HG03175 (cell line): Measurements from ENCODE around the gene HMCN1.

ENCODE experiments used
- ATAC-seq: cut with Tn5 transposase; IDR thresholded peaks from one replicate; pipeline ENCODE4 v1.9.1; 2021; ENCODE audit warnings: mild to moderate bottlenecking, moderate library complexity; ENCODE audit not compliant: unreplicated experiment

HMCN1 gene

DNA sequence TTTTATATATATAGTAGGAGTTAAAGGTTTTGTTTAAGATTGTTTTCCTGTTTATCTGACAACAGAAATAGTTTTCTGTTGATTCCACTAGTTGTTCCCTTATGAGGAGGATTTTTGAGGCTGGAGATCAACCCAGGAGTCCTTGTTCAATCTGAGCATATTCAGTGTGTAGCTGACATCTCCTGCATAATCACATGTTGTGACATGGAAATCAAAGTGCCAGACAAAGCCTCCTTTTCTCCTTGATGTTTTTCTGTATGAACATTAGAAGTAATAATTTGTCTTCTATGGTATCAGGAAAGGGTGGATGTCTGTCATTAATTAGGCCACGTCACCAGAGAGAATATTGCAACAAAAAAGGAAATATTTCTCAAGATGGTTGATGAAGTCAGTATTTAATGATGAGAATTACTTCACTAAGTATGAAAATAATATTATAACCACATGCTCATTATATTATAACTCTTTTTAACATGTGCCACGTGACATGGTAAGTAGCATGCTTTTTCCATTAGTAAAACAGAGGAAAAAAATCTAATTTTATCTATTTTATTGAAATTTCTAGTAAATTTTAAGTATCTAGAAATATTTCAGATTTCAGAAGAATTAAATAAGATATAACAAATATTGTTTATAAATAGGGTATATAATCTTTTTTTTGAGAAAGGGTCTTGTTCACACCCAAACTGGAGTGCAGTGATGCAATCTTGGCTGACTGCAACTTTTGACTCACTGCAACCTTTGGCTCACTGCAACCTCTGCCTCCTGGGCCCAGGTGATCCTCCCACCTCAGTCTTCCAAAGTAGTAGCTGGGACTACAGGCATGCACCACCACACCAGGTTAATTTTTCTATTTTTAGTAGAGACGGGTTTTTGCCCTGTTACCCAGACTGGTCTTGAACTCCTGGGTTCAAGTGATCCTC lies 223.5 kb downstream of the HMCN1 start:
- ATAC-seq, result no peak

DNA sequence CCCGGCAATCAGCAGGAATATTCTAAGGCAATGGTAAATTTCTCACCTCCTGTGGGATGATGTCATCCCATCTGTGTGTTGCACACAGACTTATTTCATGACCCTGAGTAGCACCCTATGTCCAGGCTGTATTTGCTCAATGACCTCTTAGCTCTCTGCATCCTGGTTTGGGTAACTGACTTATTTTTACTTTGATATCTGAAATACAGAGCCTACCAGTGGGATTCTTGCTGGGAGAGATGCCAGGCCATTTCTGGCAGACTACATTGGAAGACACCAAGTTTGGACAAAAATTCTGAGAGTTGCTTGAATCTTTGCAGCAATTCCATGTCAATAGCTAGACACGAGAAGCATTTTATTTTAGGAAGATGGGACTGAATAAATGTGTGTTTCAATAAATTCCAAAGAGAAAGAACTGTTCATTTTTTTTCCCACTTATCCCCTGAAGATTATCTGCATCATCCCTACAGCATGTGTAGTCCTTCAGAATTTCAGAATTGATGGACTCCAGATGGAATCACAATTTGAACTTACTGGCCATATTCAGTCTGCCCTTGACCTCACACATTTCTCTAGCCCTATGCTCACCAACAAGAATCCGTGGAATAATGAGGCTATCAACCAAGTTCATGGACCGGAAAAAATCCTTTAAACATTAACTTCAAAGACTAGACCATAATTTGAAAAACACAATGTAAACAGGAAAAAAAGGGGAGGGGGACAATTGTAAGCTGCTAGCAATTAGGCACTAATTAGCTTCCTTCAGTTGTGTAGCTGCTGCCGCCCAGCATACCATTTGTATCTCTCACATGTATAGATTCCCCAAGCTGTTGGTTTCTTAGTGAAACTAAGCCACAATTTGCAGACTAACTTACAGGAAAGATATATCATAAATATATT lies 226.5 kb downstream of the HMCN1 start:
- no peak for ATAC-seq

DNA sequence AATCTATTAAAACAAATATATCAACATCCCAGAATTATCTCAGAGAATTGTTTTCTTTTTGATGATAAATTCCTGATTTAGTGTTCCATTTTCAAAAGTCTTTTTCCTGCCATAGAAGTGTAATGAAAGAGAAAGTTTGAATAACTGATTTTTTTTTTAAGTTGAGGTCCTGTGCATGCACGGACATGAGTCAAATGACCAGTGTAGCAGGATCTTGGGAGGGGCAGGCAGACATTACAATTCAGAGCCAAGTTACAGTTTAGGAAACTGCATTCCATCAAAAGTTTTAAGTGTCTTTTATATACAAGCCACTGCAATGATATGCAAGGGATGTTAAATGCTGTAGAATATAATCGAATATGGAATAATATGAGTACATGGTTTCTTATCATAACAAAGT lies 227.5 kb downstream of the HMCN1 start:
- ATAC-seq, result no peak

DNA sequence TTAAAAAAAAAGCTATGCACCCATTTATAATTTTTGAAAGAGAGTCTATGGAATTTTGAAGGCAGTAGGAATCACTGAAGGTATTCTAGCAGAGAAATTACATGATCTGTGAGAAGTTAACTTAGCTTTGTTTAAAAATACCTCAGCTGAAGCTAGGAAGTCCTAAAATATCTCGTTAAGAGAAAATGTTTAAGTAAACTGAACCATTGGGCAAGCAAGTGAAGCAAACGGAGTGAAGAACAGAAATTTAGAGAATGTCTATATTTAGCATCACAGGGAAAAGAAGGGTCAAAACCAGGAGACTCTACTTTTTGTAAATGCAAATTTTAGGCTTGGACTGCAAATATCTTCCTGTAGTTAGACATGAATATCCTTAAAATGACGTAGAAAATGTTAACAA lies 230.8 kb downstream of the HMCN1 start:
- no peak for ATAC-seq

DNA sequence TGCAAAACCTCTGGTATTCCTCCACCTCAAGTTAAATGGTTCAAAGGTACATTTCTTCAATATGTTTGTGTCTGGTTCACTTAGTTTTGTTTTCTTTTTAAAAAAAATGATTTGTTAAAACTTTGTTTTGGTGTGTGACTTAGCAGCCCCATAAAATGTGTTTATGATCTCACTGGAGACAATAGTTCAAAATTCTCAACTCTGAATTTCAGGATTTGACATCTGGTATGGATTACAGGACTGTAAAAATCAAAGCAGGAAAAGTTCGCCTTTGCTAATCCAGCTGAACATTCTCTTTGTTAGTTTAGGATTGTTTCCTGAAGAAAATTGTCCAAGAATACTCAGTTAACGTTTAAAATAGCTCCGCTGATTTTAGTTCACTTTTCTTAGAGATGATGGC lies 231.7 kb downstream of the HMCN1 start:
- ATAC-seq, result no peak

DNA sequence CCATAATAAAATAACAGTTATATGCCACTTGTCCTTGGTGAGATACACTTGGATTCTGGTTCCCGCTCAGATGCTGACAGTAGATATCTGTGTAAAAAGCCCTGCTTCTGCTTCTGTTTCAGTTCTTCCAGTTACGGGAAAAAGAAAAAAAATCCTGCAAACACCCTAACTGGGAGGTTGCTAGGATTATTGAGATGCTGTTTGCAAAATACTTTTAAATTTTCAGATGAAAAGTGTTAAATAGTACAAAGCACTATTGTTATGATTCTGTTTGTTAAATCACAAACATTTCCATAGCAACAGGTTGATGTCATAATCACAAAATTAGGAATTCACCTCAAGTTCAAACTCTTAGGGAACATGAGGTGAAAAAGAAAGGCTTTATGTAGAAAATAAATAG lies 232.3 kb downstream of the HMCN1 start:
- no peak for ATAC-seq

DNA sequence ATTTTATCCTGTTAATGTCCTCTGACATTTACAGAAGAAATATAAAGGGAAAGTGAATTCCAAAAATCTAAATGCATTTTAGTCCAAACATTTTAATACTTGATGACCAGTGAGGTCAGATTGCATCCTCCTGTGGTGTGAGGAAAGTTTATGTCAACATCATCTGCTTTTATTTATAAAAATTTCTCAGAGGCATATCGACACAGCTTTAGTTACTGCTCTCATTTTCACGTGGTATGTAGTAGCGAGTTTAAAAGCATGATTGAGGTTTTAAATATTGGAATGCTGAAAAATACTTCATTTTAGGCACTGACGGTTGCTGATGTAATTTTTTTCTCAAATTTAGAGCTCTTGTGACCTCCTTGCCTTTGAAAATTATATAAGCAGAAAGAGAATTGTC lies 234.8 kb downstream of the HMCN1 start:
- ATAC-seq, result no peak

DNA sequence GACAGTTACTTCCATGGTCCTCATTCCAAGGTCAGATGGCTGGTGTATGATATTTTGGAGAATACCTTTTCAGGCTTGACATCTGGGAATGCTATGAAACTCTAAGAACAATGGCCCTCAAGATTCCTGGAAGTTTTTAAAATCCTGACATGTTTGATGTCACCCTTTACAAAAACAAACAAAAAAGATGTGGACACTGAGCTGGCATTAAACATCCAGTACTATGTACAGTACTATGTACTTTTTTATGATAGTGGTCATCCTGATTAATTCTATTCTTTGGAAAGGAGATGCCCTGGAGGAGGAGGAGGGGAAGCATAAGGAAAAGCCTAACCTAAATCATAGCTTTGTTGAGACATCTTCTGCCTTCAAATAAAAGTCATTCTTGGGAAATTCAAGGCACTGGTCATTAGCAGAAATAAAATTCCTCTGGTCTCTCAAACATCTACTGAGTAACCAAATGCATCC lies 235.4 kb downstream of the HMCN1 start:
- no peak for ATAC-seq

DNA sequence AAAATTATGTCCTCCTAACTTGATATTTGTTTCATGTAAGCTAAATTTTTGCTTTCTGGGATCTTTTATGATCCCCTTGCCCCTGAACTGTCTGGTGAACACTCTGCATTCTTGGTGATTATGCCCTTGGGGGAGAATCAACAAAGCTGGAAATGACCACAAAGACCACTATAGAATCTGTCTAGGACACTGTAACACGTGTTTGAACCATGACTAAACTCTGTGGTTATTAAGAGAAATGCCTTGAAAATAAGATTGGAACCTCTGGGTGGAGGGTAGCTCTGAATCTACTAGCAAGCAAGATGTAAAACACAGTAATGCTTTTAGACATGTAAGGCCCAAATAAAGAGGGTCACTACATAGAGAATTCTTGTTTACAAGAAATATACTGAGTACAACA lies 237.5 kb downstream of the HMCN1 start:
- no peak for ATAC-seq

DNA sequence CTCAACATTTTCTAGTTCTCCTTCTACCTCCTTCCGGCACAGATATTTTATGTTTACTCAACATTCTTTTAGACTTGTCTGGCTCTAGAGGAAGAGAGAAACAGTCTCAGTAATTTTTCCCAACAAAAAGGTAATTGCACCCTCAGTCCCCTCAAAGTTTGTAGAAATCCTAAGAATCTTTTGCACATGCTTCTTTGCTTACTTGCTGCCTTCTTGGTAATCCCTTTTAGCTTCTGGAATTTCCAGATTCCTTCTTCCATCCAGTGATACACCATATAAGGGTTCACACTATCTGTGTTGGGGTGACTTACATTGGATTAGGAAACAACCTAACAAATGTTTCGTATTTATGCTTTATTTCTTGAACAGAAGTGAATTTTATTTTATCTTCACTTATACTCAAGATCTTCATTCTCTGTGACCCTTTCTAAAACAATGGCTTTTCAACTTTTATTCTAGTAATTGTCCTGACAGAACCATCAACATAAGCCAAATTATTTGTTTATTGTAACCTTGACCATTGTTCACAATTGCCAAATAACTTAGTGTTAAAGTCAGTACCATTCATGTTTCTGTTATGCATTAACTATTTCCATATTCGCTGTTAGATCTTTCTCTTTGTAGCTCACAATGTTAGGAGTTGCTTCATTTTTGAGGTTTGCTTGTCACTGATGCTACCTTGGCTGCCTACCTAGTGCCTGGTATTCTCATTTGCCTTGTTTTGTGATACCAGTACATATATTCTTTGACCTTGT lies 238.1 kb downstream of the HMCN1 start:
- ATAC-seq, result no peak

DNA sequence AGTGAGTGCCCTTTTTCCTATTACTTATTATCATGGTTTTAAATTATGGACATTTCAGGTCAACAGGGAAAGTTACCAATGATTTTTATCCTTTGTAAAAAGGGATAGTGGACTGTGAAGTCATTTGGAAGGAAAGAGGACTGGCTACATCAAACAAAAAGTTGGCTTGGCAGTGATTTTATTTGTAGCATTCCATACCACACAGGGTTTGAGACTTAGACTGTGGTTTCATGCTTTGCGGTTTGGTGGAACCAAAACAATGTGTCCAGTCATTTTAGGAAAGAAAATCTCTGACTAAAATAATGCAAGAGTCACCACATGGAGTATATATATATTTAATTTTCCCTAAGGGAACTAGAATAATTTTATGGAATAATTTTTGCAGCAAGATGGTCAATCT lies 239.5 kb downstream of the HMCN1 start:
- no peak for ATAC-seq

DNA sequence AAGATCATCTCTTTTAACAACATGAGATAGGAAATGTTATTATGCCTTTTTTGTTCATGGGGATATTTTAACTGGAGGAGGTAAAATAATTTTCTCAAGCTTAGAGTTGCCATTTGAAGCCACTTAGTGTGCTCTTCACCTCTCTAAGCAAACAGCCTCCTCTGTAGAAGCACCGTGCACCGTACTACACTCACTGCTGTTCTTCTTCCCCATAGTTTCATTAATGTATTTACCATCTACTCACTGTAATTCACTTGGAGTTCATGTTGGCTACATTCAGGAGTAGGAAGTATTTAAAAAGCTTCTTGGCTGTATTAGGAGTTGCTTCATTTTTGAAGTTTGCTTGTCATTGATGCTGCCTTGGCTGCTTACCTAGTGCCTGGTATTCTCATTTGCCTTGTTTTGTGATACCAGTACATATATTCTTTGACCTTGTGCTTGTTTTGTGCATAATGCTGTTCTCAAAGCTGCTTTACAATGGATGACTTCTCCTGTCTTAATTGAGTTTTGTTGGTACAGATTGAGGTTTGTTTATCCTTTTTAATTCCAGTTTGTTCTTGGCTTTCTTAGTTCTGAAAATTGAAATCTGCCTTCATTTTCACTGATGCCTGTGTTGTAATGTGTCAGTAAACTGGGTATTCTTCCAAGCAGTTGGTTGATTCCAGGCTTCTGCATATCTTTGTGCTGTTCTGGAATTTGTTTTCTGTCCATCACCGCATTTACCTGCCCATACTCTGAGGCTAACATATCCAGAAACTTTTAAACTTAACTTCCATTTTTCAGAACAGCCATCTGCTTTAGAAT lies 240.4 kb downstream of the HMCN1 start:
- ATAC-seq, result no peak

DNA sequence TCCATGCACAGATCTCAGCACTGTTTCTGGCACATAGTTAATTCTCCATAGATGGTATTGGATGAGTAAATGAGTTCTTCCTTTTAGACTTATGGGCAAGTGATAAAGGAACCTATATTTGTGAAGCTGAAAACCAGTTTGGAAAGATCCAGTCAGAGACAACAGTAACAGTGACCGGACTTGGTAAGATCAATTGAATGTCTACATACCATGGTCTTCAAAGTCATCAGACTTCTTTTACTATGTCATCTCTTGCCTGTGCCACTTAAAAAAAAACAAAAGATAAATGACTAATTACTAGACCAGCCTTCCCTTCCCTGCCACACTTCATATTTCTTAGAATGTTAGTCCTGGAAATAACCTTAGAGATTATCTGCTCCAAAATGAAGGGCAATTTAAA lies 246.7 kb downstream of the HMCN1 start:
- ATAC-seq, result no peak

DNA sequence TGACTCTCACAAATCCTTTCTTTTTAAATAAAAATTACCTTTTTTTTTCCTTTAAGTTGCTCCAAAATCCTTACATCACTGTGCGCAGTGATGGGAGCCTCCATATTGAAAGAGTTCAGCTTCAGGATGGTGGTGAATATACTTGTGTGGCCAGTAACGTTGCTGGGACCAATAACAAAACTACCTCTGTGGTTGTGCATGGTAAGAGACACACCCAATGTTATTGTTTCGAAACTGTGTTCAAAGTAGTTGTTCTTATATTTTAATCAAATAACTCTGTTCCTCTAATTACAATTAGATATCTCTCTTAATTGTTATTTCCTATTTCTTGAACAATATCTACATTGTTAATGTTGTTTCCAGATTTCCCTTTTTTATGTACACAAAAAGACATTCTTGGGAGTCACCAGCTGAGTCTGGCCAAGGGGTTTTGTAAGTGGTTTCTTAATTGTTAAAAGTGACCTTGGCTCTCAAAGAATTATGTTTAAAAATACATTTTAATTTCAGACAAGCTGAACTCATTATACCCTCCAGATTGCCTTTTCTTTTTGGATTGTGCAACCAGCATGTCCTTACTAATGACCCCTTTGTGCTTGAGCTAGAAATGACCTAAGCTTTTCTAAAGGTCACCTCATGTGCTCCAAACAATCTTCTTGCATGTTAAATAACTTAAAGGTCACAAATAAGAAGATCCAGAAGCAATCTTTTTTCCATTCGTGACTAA lies 250.1 kb downstream of the HMCN1 start:
- ATAC-seq, result no peak

DNA sequence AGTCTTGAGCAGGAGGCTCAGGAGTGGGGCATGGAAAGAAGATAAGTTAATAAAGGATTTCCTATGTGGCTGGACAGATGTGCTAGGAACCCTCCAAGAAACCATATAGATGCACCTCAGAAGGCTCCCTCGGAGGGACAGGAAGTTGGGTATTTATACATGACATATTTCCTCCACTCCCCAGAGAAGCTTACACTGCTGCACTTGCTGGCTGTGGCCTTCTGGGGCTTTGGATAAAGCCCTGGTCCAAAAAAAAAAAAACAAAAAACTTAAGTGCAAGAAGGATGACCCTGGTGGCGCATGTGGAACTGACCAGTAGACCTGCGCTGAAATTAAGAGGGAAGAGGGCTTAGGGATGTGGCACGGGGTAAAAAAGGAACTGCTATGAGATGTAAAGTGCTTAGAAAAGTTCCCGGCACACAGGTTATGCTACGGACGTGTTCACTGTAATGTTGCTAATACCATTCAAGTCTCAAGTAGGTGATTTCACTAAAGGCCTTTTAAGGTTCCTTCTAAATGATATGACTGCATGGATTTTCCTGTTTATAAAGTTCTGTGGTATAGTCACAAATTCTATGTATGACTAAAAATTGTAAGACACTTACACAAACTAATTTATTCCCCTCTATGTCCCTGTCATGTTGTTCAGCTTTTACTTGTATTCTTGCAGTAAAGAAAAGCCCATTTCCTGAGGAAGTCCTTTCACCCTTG lies 253.6 kb downstream of the HMCN1 start:
- ATAC-seq, result no peak

DNA sequence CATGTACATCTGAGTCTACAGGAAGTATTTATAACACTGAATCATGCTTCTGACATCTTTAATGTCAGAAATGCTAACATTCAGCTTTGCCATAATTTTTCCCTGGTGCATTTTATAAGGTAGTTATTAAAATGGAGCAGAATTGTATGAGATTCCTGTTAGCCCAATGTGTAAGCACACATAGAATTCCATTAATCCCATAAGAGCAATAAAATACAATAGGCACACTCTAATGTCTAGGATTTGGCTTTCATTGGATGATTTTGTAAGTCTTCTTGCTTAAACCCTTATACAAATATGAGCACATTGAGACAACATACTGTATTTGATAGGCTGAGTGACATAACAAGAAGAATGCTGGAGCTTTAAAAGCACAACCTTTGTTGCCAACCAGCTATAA lies 256.4 kb downstream of the HMCN1 start:
- no peak for ATAC-seq

DNA sequence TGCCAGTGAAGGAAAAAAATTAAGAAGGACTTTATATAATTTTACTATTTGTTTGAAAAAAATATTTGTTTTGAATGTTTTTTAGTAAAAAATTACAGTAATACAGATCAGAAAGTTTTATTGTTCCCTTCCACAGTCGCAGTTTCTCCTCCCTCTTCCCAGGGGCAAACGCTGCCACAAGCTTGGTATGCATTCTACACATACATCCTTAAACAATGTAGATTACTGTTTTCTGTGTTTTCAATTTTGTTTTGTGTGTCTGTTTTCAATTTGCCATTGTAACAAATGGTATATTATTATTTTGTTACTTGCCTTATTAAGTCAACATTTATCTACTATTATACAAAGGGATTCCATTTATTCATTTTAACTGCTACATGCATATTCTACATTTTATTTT lies 257.1 kb downstream of the HMCN1 start:
- ATAC-seq, result no peak

DNA sequence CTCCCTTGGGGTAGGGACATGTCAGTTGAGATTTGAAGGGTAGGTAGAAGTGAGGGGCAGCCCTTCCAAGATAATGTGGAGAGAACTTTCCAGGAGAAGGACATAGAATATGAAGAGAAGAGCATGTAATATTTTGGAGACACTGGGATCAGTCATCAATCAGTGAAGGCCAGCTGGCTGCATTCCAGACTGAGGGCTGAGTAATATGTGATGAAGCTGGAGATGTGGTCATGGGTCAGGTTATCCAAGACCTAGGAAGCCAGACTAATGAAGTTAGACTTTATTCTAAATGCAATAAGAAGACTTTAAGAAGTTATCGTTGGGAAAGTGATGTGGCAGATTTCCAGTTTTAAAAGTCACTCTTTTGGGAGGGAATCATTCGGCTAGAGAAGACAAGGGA lies 262.0 kb downstream of the HMCN1 start:
- no peak for ATAC-seq

DNA sequence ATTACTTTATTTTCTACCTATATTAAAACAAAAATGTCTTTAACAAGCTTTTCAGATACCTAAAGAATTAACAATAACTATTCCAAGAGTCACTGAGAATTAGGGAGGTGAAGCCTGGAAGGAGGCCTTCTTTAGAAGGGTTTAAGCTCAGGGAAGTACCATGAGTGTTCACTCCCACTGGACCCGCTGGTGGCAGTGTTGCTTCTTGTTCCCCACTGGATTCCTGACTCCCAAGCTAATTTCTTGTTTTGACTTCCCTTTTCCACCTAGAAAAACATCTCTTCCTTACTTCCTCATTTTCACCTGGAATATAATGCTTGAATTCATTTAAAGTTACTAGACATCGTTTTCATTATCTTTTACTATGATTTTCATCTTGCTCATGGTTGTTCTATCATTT lies 264.2 kb downstream of the HMCN1 start:
- no peak for ATAC-seq
